ENCODE results near the gene HYDIN.

Gene HYDIN

DNA sequence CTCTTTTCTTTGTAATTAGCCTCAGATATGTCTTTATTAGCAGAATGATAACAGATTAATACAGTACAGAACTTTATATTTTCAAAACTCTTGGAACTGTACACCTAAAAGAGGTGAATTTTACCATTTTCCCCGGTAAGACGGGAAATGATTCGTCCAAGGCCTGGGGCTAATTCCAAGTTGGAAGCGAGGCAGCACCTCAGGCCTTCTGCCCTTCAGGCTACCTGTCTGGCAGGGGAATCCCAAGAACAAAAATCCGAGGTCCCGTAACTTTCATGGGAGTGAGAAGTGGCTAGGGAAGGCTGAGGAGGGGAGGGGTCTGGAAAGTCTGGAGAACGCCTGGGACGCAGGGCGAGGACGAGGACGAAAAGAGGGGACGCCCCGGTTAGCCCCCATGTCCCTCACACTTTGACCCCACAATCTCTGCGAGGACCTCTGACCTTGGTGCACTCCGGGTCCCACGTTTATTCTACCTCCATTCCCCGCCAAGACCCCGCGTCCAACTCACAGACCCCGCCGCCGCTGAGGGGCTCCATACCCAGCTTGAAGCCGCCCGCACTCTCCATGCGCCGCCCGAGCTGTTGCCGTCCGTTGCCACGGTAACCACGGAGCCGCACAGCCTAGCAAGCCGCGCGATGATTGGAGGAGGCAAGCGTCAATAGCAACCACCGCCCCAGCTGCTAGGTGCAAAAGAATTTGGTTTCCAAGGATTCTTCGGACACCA, at the start of gene HYDIN:
Gene HYDIN (minus strand): TSS at position 601 of the 724 bp plus-strand sequence. CDS start 43,827 bp downstream, outside the sequence.
- no peak for FAIRE-seq
- DNase-seq (ENCODE audit: low spot score): peak; percentile 5

DNA sequence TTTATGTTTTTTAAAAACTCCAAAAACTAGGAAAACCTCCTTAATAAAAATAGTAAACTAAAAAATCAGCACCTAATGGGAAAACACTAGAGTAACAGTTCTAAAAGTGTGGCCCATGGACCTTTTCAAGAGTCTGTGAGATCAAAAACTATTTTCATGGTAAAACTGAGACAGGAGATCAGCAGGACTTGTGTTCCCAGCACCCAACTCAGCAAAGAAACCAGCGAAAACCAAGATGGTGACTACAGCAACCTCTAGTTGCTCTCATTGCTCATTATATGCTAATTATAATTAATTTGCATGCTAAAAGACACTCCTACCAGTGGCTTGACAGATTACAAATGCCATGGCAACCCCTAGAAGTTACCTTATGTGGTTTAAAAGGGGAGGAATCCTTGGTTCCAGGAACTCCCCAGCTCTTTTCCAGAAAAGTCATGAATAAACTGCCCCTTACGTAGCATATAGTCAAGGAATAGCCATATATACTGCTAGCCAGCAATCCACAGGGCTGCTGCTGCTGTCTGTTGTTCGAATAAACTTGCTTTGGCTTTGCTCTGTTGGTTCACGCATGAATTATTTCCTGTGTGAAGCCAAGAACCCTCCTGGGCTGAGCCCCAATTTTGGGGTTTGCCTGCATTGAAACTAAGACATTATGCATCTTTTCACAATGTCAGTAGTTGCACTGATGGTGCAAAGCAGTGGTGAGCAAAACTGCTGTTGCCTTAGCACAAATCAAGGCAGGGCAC, 46.2 kb upstream of the HYDIN start:
- DNase-seq (ENCODE audit: low spot score): no peak
- FAIRE-seq: no peak

DNA sequence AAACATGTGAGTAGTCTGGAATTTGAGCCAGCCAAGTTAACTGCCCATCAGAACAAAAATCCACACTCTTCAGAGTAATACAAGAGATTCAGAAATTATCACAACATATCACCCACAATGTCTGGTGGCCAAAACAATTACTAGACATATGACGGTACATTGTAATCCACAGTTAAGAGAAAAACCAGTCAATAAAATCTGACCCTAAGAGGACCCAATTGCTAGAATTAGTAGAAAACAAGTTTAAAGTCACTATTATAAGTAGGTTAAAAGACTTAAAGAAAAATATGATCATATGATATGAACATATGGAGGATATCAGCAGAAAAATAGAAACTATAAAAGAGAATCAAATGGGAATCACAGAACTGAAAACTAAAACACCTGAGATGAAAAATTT, 42.9 kb upstream of the HYDIN start:
- FAIRE-seq (no peak), DNase-seq (ENCODE audit: low spot score) (no peak)

DNA sequence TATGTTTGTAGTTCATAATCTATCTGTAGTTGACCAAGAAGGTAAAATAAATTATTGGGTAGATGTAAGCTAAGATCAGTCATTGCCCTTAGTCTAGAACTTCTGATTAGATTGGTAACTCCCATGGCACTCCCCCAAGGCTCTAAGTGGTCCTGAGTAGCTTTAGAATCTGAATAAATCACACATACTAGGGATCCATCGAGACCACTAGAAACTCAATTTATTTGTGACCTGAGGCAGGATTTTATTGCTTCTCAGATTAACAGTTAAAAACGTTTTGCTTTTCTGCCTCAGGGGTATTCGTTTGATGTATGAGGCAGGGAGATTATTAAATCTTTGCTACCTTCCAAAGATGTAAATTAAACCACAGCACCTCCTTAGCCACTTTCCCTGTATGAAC, 33.8 kb upstream of the HYDIN start:
- DNase-seq (ENCODE audit: low spot score) (no peak), FAIRE-seq (no peak)

DNA sequence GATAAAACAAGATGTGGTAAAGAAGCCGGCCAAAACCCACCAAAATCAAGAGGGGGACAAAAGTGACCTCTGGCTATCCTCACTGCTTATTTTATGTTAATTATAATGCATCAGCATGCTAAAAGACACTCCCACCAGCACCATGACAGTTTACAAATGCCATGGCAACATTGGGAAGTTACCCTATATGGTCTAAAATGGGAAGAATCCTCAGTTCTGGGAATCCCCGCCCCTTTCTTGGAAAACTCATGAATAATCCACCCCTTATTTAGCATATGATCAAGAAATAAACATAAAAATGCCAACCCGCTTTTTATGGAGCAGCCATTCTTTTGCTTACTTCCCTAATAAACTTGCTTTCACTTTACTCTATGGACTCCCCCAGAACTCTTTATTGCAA, 33.1 kb upstream of the HYDIN start:
- DNase-seq (ENCODE audit: low spot score) (no peak), FAIRE-seq (no peak)

DNA sequence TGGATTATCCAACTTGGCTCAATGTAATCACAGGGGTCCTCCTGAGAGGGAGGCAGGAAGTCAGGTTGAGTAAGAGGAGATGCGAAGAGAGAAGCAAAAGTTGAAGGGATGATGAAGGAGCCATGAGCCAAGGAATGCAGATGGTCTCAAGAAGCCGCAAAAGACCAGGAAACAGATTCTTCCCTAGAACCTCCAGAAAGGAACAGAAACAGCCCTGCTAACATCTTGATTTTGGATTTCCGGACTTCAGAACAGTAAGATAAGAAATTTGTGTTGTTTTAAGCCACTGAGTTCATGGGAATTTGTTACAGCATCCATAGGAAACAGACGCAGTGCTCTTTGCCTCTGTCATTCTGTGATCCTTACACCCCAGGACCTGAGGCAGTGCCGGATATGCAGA, 31.9 kb upstream of the HYDIN start:
- FAIRE-seq (no peak), DNase-seq (ENCODE audit: low spot score) (no peak)

DNA sequence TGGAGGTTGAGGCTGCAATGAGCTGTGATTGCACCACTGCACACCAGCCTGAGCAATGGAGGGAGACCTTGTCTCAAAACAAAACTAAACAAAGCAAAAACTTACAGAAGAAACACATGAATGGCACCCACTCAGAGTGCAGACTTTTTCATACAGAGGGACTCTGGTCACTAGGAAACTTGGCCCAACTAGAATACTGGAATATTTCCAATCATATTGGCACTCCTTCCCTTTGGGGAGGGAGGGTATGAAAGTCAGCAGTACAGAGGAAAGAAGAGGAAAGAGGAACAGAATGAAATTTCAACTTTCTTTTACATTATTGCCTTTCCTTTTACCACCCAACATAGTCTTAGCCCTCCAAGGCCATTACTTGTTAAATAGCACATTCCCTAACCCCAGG, 30.5 kb upstream of the HYDIN start:
- no peak for FAIRE-seq

DNA sequence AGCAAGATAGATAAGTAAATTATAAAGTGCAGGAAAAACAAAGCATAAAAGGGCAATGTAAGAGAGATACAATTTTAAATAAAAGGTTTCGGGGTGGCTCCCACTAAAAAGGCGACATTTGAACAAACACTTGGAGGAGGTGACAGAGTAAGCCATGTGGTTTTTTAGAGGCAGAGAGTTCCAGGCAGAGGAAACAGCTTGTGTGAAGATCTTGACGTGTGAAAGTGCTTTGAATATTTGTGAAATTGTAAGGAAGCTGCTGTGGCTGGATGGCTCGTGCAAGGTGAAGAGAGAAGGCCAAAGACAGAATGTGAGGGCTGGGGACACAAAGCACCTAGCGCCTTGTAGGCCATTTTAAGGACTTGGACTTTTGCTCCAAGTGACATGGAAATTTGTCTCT, 28.6 kb upstream of the HYDIN start:
- DNase-seq (ENCODE audit: low spot score) (no peak), FAIRE-seq (no peak)

More for the DNA sequence above, 30.5 kb upstream of the HYDIN start:
- no peak for DNase-seq (ENCODE audit: low spot score)

DNA sequence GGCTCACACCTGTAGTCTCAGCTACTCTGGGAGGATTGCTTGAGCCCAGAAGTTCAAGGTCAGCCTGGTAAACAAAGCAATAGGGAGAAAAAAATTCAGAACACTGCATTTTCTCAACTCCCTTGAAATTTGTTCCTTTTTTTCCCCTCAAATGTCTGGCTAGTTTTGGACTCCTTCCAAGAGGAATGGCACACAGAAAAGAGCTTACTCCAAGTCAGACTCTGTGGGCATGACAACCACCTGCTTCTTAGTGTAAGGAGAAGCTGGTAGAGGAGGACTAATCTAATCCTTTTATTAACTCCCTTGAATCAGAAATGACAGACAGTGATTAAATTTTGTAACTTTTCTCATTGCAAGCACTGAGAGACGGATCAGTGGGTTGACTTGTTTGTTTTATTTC, 27.9 kb upstream of the HYDIN start:
- no peak for DNase-seq (ENCODE audit: low spot score)
- no peak for FAIRE-seq

DNA sequence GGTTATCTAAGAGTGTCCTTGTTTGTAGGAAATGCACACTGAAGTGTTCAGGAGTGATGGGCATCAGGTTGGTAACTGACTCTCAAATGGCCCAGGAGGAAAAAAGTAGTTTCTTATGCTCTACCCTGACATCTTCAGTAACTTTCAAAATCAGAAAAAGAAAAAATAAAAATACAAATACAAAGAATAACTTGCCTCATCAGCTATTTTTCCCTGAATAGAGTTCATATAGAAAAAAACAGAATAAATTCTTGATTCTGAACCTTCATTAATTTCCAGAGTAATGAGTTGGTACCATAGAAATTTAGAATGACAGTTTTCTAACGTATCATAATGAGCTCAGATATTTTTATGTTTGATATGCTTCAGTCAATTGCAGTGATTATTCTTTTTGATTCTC, 27.2 kb upstream of the HYDIN start:
- no peak for DNase-seq (ENCODE audit: low spot score)
- FAIRE-seq: no peak

DNA sequence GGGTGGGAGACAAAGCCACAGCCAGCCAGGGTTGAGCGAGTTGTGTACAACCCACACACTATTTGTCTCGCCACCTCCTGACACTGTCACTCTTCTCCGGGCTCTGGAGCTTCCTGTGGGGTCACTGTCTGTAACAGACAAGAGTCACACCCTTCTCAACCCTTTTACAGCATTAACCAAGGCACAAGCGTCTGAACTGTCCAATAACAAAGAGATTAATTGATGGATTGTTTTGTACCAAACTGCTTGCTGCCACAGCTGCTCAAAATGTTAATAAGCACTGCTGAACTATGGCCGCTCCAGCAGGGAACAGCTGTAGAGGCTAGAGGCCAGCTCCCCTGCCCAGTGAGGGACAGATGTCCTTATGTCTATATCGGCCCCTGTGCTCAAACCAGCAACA, 25.2 kb upstream of the HYDIN start:
- FAIRE-seq (no peak), DNase-seq (ENCODE audit: low spot score) (no peak)

DNA sequence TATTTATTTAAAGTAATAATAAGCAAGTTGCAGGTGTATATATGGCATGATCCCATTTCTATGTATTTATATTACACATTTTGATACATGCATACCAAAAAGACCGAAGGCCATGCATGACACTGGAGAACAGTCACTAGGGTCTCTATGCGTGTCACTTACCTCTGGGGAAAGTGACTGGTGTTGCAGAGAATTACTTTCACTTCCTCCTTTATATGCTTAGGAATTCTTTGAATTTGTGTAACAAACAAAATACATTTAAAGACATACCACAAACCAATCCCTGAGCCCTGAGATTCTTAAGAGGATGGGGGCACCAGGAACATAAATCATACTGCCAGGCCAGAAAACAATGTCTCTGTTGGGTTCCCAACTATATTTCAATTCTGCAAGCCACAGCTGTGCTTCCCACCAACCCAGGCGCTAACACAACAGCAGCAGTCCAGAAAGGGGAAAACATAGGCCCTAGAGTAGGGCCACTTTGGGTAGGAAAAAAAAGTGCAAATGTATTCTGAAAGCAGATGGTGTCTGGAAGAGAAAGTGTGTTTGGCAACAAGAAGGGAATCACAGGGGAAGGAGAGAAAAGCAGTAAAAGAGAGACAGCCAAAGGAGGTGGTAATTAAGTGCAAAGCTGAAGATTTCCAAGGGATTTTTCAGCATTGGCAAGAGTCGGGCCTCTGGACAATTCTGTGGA, 24.5 kb upstream of the HYDIN start:
- DNase-seq (ENCODE audit: low spot score) (no peak), FAIRE-seq (no peak)

DNA sequence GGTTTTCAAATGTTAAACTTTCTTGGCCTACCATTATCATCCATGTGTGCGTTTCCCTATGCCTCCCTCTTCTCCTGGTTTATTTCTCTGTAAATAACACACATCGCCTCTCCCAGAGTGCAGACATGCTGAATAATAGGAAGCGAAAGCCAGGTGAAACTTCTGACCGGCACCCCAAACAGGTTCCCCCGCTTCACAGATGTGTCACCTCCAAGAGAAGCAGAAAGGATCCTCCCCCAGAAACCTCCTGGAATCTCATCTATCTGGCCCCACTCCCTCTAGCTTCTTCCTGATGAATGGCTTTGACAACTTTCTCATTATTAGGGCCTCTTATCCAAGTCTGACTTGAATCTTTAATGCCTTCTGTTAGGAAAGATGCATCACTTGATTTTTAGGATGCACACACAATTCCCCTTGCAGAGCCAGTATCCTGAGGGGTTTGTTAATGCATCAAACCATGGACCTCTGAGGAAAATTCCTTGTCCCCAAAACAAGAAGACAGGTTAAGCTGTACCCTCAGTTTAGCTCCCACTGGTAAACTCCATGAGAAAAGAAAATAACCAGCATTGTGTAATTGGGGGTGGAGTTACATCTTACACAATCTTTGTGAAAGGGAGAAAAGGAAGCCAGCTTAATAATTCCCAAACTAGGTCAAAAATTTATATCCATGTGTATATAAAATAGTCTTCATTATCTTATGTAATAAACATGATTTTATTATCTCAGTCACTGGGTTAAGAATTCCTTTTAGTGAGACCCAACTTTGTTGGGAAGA, 20.1 kb upstream of the HYDIN start:
- DNase-seq (ENCODE audit: low spot score) (no peak), FAIRE-seq (no peak)

DNA sequence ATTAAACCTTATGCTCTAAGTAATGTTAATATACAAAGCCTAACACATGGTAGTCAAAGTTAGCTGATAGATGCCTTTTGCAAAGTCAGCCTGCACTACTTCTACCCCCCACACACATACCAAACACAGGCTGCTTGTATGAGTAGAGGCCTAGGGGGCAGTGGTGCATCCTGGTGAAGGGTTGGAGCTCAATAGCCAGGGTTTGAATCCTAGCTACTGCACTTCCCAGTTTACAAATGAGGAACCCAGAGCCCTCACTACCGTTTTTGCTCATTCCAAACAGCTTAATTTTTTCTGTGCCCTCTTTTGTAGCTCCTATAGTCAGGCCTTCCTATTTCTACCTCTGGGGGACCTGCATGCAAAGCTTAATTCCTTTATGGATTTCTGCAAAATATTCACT, 18.9 kb upstream of the HYDIN start:
- no peak for FAIRE-seq

DNA sequence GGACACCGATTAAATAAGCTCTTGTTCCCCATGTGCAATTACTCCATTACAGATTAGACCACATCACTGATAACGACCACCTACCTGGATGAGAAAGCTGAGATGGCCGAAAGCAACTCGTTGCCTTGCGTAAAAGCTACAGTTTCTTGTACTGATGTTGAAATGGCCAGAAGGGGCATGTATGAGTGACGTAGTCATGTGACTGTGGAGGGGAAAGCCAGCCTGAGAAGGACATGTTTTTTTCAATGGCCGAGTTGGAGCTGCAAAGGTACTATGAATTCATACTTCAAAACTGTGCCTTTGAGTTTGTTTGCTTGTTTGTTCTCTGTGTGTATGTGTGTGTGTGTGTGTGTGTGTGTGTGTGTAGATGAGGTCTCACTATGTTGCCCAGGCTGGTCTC, 17.0 kb upstream of the HYDIN start:
- no peak for FAIRE-seq
- no peak for DNase-seq (ENCODE audit: low spot score)

More for the DNA sequence above, 18.9 kb upstream of the HYDIN start:
- no peak for DNase-seq (ENCODE audit: low spot score)

DNA sequence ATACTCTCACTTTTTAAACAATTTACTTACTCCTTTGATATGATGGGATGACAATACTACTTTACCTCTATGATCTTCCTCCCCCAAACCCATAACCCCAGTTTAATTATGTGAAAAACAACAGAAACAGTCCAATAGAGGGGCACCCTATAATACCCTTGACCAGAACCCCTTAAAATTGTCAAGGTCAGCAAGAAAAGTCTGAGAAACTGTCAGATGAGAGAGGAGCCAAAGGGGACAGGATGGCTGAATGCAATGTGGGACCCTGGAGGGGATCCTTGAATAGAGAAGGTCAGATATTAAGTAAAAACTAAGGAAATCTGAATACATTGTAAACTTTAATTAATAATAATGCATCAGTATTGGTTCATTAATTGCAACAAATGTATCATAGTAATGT, 15.8 kb upstream of the HYDIN start:
- no peak for FAIRE-seq

DNA sequence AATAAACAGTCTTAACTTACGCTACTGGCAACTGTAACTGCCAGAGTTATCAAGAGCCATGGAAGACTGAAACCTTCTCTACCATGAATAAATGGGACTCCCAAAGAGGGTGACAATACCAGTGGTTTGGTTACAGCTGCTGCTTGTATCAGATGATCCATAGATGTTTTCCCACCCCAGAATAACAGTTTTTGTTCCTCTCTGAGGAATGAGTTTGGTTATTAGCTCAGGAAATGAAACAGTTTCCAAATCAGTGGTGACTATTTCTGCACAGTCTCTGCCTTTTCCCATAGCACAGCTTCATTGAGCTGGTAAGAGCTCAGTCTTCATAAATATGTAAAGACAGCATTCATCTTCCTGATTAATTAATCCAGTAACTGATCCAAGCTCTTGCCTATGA, 14.0 kb upstream of the HYDIN start:
- FAIRE-seq: no peak
- DNase-seq (ENCODE audit: low spot score): no peak

More for the DNA sequence above, 15.8 kb upstream of the HYDIN start:
- no peak for DNase-seq (ENCODE audit: low spot score)

DNA sequence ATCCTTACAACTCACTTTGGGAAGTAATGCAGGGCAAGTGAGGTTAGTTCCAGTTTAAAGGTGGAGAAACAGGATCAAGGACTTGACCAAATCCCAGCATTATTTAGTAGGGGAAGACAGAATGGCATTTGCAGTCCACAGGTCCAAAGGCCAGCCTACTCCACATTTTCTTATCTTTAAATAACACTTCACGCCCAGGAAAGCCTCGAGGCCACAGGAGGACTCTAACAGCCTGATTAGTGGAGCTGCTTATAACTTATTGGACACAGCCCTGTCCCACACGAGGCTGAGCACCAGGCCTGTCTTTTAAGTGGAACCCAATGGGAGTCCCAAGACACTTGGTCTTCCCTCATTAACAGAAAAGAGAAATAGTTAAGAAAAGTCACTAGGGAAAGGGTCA, 12.1 kb upstream of the HYDIN start:
- DNase-seq (ENCODE audit: low spot score) (no peak), FAIRE-seq (no peak)

DNA sequence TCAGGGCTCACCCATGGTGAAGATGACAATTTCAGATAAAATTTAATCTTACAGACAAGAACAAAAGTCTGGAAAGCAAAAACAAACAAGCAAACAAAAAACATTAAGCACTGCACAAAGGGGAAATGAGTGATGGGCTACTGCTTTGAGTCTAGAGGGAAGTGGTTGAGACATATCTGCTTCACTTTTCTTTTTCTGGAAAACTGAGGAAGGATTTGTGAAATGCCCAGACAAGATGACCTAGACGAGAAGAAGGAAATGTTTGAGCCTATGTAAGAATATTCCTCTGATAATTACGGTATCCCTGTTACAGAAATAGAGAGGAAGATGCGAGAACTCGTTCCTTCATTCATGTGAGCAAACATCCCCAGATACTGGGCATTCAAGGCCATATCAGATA, 11.5 kb upstream of the HYDIN start:
- DNase-seq (ENCODE audit: low spot score): no peak
- no peak for FAIRE-seq

DNA sequence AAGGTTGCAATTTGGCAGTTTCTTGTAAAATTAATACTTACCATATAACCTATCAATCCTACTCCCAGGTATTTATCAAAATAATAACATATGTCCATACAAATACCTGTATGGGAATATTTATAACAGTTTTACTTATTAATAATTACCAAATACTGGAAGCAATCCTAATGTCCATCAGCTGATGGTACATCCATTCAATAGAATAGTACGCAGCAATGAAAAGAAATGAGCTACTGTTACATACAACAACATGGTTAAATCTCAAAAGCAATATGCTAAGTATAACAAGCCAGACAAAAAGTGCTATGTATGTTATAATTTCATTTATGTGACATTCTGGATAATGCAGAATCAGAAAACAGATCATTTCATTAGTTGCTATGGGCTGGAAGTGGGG, 1.2 kb downstream of the HYDIN start:
- DNase-seq (ENCODE audit: low spot score) (no peak), FAIRE-seq (no peak)

DNA sequence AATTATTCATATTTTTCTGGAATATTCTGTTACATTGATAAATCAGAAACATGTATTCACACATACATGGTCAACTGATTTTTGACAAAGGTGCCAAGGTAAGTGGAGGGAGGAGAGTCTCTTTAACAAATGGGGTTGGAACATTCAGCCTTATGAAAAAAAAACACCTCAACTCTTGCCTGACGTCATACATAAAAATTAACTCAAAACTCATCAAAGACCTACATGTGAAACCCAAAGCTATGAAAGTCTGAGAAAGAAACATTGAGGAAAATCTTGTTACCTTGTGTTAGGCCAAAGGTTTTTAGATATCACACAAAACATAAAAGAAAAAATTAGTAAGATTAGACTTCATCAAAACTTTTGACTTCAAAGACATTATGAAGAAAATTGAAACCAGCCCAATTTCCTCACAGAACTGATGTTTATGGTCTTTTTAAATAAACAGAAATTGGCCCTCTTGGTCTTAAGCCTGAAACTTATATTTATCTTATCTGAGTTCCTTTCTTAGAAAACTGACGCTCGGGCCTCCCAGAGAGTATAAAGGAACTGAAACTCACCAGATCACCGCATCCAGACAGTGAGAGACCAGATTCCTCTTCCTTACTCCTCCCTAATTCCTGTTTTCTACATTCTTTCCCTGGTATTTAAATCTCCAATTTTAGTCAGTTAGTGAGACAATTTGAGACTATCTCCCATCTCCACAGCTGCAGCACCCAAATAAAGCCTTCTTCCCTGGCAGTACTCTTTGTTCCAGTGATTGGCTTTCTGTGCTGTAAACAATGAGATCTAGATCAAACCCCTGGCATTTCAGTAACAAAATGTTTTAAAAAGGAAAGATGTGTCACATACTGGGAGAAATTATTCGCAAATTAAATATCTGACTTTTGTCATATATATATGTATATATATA, 4.0 kb downstream of the HYDIN start:
- FAIRE-seq (no peak), DNase-seq (ENCODE audit: low spot score) (no peak)
